ENCODE results near the gene ACSL3. TPM values are rescaled to one million over a fixed set of nuclear protein-coding genes. Genes with fewer than 3 reads are reported as not detected.

Gene ACSL3
- total and polyA plus RNA-seq, 2 donors from 2014 or later = 33.6 to 58.8 TPM

DNA sequence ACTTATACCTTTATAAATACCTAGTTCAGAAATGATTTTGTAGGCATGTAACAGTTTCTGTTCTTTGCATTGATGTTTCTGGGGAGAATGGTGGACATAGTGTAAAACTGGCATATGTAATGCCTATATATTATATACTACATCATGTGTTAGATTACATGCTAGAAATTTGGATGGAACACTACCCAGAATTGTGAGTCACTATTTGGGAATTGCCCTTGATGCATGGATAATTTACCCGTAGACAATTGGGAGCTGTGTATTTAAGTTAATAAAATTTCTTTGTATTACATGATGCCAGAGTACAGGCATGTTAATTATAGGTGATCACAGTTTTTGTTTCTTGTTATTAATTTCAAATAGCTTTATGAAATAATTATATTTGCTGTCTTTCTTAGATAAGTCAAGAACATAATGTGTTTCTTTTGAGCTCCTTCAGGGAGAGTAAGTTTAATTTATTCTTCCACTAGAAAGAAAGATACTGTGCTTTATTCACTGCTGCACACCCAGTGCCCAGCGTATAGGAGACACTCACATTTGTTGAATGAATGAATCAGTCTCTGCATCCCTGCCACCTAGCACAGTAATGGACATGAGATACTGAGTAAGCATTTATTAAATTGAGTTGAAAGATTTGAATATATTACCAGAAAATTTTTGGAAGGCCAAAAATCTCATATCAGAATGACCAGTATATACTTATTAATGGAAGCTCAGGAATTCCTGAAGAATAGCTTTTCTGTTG lies 16.9 kb downstream of the ACSL3 start:
- Histone ChIP-seq H3K9ac (ENCODE audit: low read length in 3 of 3) (no peak overlapping the region), H3K4me3 (ENCODE audit: low read length in 3 of 3) (no peak overlapping the region), H3K9me3 (ENCODE audit: control insufficient read depth in 2 of 3, insufficient read depth in 1 of 3, low read length in 3 of 3) (no peaks in the 10 kb centered on the region), H3K27ac (ENCODE audit: low read depth in 2 of 2, low read length in 2 of 2) (no peak overlapping the region), H3K4me1 (ENCODE audit: control insufficient read depth in 2 of 3, insufficient read depth in 2 of 3, low read depth in 1 of 3, low read length in 3 of 3) (no peaks in the 10 kb centered on the region), H3K27me3 (ENCODE audit: control insufficient read depth, insufficient read depth, low read length) (no peaks in the 10 kb centered on the region), H3K36me3 (ENCODE audit: control insufficient read depth in 2 of 3, insufficient read depth in 3 of 3, low read length in 3 of 3) (no peaks in the 10 kb centered on the region)
- intact Hi-C loops (cut with DNase I) = no loop called here
- DNase-seq (no peak), FAIRE-seq (no peak)
- TF ChIP-seq, protein P1, sequence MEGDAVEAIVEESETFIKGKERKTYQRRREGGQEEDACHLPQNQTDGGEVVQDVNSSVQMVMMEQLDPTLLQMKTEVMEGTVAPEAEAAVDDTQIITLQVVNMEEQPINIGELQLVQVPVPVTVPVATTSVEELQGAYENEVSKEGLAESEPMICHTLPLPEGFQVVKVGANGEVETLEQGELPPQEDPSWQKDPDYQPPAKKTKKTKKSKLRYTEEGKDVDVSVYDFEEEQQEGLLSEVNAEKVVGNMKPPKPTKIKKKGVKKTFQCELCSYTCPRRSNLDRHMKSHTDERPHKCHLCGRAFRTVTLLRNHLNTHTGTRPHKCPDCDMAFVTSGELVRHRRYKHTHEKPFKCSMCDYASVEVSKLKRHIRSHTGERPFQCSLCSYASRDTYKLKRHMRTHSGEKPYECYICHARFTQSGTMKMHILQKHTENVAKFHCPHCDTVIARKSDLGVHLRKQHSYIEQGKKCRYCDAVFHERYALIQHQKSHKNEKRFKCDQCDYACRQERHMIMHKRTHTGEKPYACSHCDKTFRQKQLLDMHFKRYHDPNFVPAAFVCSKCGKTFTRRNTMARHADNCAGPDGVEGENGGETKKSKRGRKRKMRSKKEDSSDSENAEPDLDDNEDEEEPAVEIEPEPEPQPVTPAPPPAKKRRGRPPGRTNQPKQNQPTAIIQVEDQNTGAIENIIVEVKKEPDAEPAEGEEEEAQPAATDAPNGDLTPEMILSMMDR (IDR thresholded peaks at IDR 0.05; ENCODE audit: borderline replicate concordance, extremely low read depth, insufficient read depth) = no peak

DNA sequence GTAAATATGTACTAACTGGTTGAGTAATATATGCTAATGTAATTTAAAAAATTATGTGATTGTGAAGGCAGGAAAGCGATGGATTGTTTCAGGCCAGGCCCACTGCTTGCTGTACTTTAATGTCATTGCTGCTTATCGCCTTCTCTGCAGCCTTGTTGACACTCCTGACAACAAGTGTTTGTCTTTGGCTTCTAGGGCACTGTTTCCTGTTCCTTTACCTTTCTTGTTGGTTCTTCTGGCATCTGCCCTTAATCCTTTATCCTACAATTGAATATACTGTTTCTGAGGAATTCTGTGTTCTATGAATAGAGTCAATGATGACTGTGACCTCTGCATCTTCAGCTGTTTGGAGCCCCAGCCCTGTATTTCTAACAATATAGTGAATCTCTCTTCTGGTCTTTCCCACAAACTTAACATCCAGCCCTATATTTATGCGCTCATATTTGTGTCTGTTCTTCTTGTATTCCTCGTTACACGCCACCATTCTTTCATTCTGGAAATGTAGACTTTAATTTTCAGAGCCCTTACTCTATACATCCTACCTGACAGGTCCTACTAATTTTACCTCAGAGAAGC lies 17.6 kb downstream of the ACSL3 start:
- no peaks in the 10 kb centered on the region for H3K9me3 ChIP-seq (ENCODE audit: control insufficient read depth in 2 of 3, insufficient read depth in 1 of 3, low read length in 3 of 3)
- no peak overlapping the region for H3K9ac ChIP-seq (ENCODE audit: low read length in 3 of 3)
- DNase-seq (no peak), FAIRE-seq (no peak)
- H3K27me3 ChIP-seq (ENCODE audit: control insufficient read depth, insufficient read depth, low read length) = no peaks in the 10 kb centered on the region
- H3K4me1 ChIP-seq (ENCODE audit: control insufficient read depth in 2 of 3, insufficient read depth in 2 of 3, low read depth in 1 of 3, low read length in 3 of 3) = no peaks in the 10 kb centered on the region
- intact Hi-C loops (cut with DNase I) = no loop called here
- TF ChIP-seq, protein P1 (IDR thresholded peaks at IDR 0.05; ENCODE audit: borderline replicate concordance, extremely low read depth, insufficient read depth) = no peak
- no peaks in the 10 kb centered on the region for H3K36me3 ChIP-seq (ENCODE audit: control insufficient read depth in 2 of 3, insufficient read depth in 3 of 3, low read length in 3 of 3)
- no peak overlapping the region for H3K27ac ChIP-seq (ENCODE audit: low read depth in 2 of 2, low read length in 2 of 2)
- no peak overlapping the region for H3K4me3 ChIP-seq (ENCODE audit: low read length in 3 of 3)

DNA sequence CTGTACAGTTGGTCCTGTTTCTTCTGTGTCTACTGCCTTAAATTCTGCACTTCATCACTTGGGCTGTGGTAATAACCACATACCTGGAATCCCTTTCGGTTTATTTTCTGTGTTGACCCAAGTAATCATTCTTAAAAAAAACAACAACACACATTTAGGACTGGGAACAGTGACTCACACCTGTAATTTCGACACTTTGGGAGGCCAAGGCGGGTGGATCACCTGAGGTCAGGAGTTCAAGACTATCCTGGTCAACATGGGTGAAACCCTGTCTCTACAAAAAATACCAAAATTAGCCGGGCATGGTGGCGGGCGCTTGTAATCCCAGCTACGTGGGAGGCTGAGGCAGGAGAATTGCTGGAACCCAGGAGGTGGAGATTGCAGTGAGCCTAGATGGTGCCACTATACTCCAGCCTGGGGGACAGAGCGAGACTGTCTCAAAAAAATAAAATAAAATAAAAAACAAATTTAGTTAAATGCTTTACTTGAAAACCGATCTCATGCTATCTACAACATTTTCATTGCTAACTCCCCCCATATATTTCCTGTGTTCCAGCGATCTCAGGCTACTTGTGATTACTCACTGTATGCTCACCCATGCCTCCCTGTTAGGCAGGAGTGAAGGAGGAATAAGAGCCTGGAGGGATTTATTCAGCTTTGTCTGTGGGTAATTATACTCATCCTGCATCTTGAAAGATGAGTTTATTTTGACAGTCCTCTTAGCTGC lies 18.2 kb downstream of the ACSL3 start:
- intact Hi-C loops (cut with DNase I) = no loop called here
- Histone ChIP-seq H3K4me1 (ENCODE audit: control insufficient read depth in 2 of 3, insufficient read depth in 2 of 3, low read depth in 1 of 3, low read length in 3 of 3) (peaks cover 0 to 2% (median 0%) of the 10 kb centered on the region in 3 donors), H3K27me3 (ENCODE audit: control insufficient read depth, insufficient read depth, low read length) (no peaks in the 10 kb centered on the region), H3K9ac (ENCODE audit: low read length in 3 of 3) (no peak overlapping the region), H3K9me3 (ENCODE audit: control insufficient read depth in 2 of 3, insufficient read depth in 1 of 3, low read length in 3 of 3) (no peaks in the 10 kb centered on the region), H3K4me3 (ENCODE audit: low read length in 3 of 3) (no peak overlapping the region), H3K36me3 (ENCODE audit: control insufficient read depth in 2 of 3, insufficient read depth in 3 of 3, low read length in 3 of 3) (no peaks in the 10 kb centered on the region), H3K27ac (ENCODE audit: low read depth in 2 of 2, low read length in 2 of 2) (no peak overlapping the region)
- DNase-seq = no peak
- TF ChIP-seq, protein P1 (IDR thresholded peaks at IDR 0.05; ENCODE audit: borderline replicate concordance, extremely low read depth, insufficient read depth) = no peak
- FAIRE-seq = no peak
